ENCODE results near the gene CCDC182. TPM values are rescaled to one million over a fixed set of nuclear protein-coding genes. Genes with fewer than 3 reads are reported as not detected.

The CCDC182 gene
- polyA plus RNA-seq, 1 of the 3 experiments (the other 2 are of a cell fraction): not detected

GRCh38 chr17:57750109-57750871, 5.2 kb upstream of the CCDC182 start (continued):
- TF ChIP-seq EP300 (IDR thresholded peaks at IDR 0.05; ENCODE audit: borderline replicate concordance in 1 of 2, low read depth in 1 of 2, low read length in 1 of 2) (no peak), RXRA (IDR thresholded peaks at IDR 0.05; ENCODE audit: borderline replicate concordance, low read depth) (no peak)

- ChIA-PET POLR2A (interaction anchor here (2.9 kb wide), 1 partner anchor 33 kb away, joined by 30 read pairs; no protein-coding TSS in a partner anchor), CTCF (interaction anchor here (1.0 to 9.4 kb wide), 8 partner anchors 10 to 628 kb away, joined by 3 to 117 read pairs (median 6); no protein-coding TSS in a partner anchor)
- peaks cover 0 to 48% of the 10 kb centered on the region in 2 experiments; a peak in 2 of 4 replicates for H3K4me1 ChIP-seq (ENCODE audit: control insufficient read depth in 1 of 2, insufficient read depth in 2 of 2, low read depth in 1 of 2, low read length in 1 of 2)
- H3K4me3 ChIP-seq (ENCODE audit: low read depth in 2 of 2, low read length in 1 of 2): no peak overlapping the region
- H2AFZ ChIP-seq (ENCODE audit: low read depth): no peak overlapping the region
- peak overlapping the region in 1 of 2 experiments; percentile 98; a peak in 2 of 4 replicates for H3K27ac ChIP-seq (ENCODE audit: low read depth in 2 of 2, low read length in 1 of 2)
- H3K36me3 ChIP-seq (replicated peaks in 1 of 2; ENCODE audit: control insufficient read depth in 1 of 2, insufficient read depth in 2 of 2, low read length in 1 of 2): no peaks in the 10 kb centered on the region
- 67% methylated on average over 3 of the region's 3 CpGs for WGBS (ENCODE audit: low lambda C conversion rate)
- no peaks in the 10 kb centered on the region for H3K79me2 ChIP-seq (ENCODE audit: insufficient read depth)
- H3K9me3 ChIP-seq: no peaks in the 10 kb centered on the region
- H4K20me1 ChIP-seq (ENCODE audit: insufficient read depth): no peaks in the 10 kb centered on the region
- DNase-seq: no peak
- no peaks in the 10 kb centered on the region for H3K9me2 ChIP-seq
- TF ChIP-seq YY1 (IDR thresholded peaks at IDR 0.05; ENCODE audit: low read depth) (no peak), TCF12 (IDR thresholded peaks at IDR 0.05) (no peak), SMC3 (IDR thresholded peaks at IDR 0.05; ENCODE audit: low read depth, low read length) (no peak), USF2 (IDR thresholded peaks at IDR 0.05; ENCODE audit: borderline replicate concordance, low read depth, low read length) (no peak), CHD2 (IDR thresholded peaks at IDR 0.05; ENCODE audit: low read length, partially characterized antibody) (no peak)
- peaks cover 17% of the 10 kb centered on the region; the same call in 1 of the 2 replicates for H3K27me3 ChIP-seq (ENCODE audit: insufficient read depth)
- no peak overlapping the region for H3K9ac ChIP-seq
- H3F3A ChIP-seq (replicated peaks; ENCODE audit: insufficient read depth): no peaks in the 10 kb centered on the region
- no peak overlapping the region for H3K4me2 ChIP-seq
Measured at GRCh38 chr17:57749701-57750100, 4.6 kb upstream of the CCDC182 start.

- Histone ChIP-seq H3F3A (replicated peaks; ENCODE audit: insufficient read depth) (no peaks in the 10 kb centered on the region), H3K9me3 (no peaks in the 10 kb centered on the region), H3K36me3 (replicated peaks in 1 of 2; ENCODE audit: control insufficient read depth in 1 of 2, insufficient read depth in 2 of 2, low read length in 1 of 2) (no peaks in the 10 kb centered on the region), H3K4me3 (ENCODE audit: low read depth in 2 of 2, low read length in 1 of 2) (no peak overlapping the region), H4K20me1 (ENCODE audit: insufficient read depth) (no peaks in the 10 kb centered on the region), H3K79me2 (ENCODE audit: insufficient read depth) (no peaks in the 10 kb centered on the region), H3K4me2 (no peak overlapping the region), H3K9me2 (no peaks in the 10 kb centered on the region), H3K4me1 (ENCODE audit: control insufficient read depth in 1 of 2, insufficient read depth in 2 of 2, low read depth in 1 of 2, low read length in 1 of 2) (peaks cover 0 to 40% of the 10 kb centered on the region in 2 experiments; a peak in 2 of 4 replicates), H3K9ac (no peak overlapping the region), H3K27me3 (ENCODE audit: insufficient read depth) (peaks cover 18% of the 10 kb centered on the region; the same call in 1 of the 2 replicates), H3K27ac (ENCODE audit: low read depth in 2 of 2, low read length in 1 of 2) (peak overlapping the region in 1 of 2 experiments; percentile 85; a peak in 2 of 4 replicates), H2AFZ (ENCODE audit: low read depth) (no peak overlapping the region)
- ChIA-PET CTCF (interaction anchor here (0.6 to 9.4 kb wide), 86 partner anchors 9 to 647 kb away, joined by 3 to 117 read pairs (median 4); no protein-coding TSS in a partner anchor), POLR2A (interaction anchor here (0.6 to 2.3 kb wide), 10 partner anchors 35 to 418 kb away, joined by 3 to 16 read pairs (median 3); no protein-coding TSS in a partner anchor)
- DNase-seq: peak; percentile 89
- 25% methylated on average over 6 of the region's 6 CpGs for WGBS (ENCODE audit: low lambda C conversion rate)
- TF ChIP-seq RXRA (IDR thresholded peaks at IDR 0.05; ENCODE audit: borderline replicate concordance, low read depth): no peak
- TF ChIP-seq RCOR1 (IDR thresholded peaks at IDR 0.05; ENCODE audit: low read length): peak; percentile 87
- no peak for TF ChIP-seq FOXM1 (IDR thresholded peaks at IDR 0.05; ENCODE audit: low read depth)
- TF ChIP-seq CHD2 (IDR thresholded peaks at IDR 0.05; ENCODE audit: low read length, partially characterized antibody): peak; percentile 78
- TF ChIP-seq, protein P1, sequence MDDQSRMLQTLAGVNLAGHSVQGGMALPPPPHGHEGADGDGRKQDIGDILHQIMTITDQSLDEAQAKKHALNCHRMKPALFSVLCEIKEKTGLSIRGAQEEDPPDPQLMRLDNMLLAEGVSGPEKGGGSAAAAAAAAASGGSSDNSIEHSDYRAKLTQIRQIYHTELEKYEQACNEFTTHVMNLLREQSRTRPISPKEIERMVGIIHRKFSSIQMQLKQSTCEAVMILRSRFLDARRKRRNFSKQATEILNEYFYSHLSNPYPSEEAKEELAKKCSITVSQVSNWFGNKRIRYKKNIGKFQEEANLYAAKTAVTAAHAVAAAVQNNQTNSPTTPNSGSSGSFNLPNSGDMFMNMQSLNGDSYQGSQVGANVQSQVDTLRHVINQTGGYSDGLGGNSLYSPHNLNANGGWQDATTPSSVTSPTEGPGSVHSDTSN (IDR thresholded peaks at IDR 0.05): no peak
- TF ChIP-seq REST (IDR thresholded peaks at IDR 0.05; ENCODE audit: low read depth, low read length): no peak
- no peak for TF ChIP-seq RFX5 (IDR thresholded peaks at IDR 0.05; ENCODE audit: low read length)
- no peak for TF ChIP-seq MAX (IDR thresholded peaks at IDR 0.05; ENCODE audit: low read depth)
- TF ChIP-seq GATA2 (CRISPR knock-in tag; IDR thresholded peaks at IDR 0.05): peak; percentile 68
- no peak for TF ChIP-seq TAF1 (IDR thresholded peaks at IDR 0.05; ENCODE audit: borderline replicate concordance, low read depth, low read length)
- TF ChIP-seq NFIC (IDR thresholded peaks at IDR 0.05; ENCODE audit: borderline replicate concordance): no peak
- TF ChIP-seq TCF12 (IDR thresholded peaks at IDR 0.05): no peak
Measured at GRCh38 chr17:57747221-57748017, 2.3 kb upstream of the CCDC182 start.

Measured in SK-N-SH (cell line).